Measurements from ENCODE around the gene PCNA.

Gene PCNA

GRCh38 chr20:5065879-5066383 lies 53.8 kb downstream of the PCNA start:
- TF ChIP-seq JUND (IDR thresholded peaks at IDR 0.05; ENCODE audit: low read depth): no peak
- in situ Hi-C loops (cut with HindIII; ENCODE audit: low pct_unique_long_range_greater_than_20kb, low sequenced_read_pairs): no loop called here
- peak in 1 of 2 experiments; percentile 61 for DNase-seq (ENCODE audit: low read depth in 1 of 2, low spot score in 1 of 2)

GRCh38 chr20:5065166-5065878 lies 54.4 kb downstream of the PCNA start:
- no peak for DNase-seq (ENCODE audit: low read depth in 1 of 2, low spot score in 1 of 2)
- TF ChIP-seq JUND (IDR thresholded peaks at IDR 0.05; ENCODE audit: low read depth): no peak
- in situ Hi-C loops (cut with HindIII; ENCODE audit: low pct_unique_long_range_greater_than_20kb, low sequenced_read_pairs): no loop called here
